ENCODE data around the gene KLHL2.
"Not testable (repeated sequence)": the region's sequence is repeated elsewhere in the genome, so short reads cannot be mapped to it uniquely, and the experiment has no call there.

Gene KLHL2

GRCh38 chr4:165203541-165204461 lies 3.6 kb upstream of the KLHL2 start:
- no peak for DNase-seq

GRCh38 chr4:165204462-165204830 lies 2.9 kb upstream of the KLHL2 start:
- no peak for DNase-seq

GRCh38 chr4:165207016-165207430 lies 338 bp upstream of the KLHL2 start:
- no peak for DNase-seq

GRCh38 chr4:165208221-165208652 lies 876 bp downstream of the KLHL2 start:
- DNase-seq = no peak

- DNase-seq = no peak
Measured at GRCh38 chr4:165208741-165209388, 1.5 kb downstream of the KLHL2 start.

- no peak for DNase-seq
Measured at GRCh38 chr4:165209796-165210195, 2.4 kb downstream of the KLHL2 start.

- no peak for DNase-seq
Measured at GRCh38 chr4:165210566-165210965, 3.2 kb downstream of the KLHL2 start.

- DNase-seq = not testable (repeated sequence)
Measured at GRCh38 chr4:165212647-165213046, 5.3 kb downstream of the KLHL2 start.

- DNase-seq = not testable (repeated sequence)
Measured at GRCh38 chr4:165213404-165213803, 6.0 kb downstream of the KLHL2 start.

- DNase-seq = not testable (repeated sequence)
Measured at GRCh38 chr4:165213991-165214709, 6.8 kb downstream of the KLHL2 start.

GRCh38 chr4:165215034-165215751 lies 7.8 kb downstream of the KLHL2 start:
- DNase-seq = not testable (repeated sequence)

GRCh38 chr4:165215761-165216487 lies 8.6 kb downstream of the KLHL2 start:
- not testable (repeated sequence) for DNase-seq

GRCh38 chr4:165217325-165217724 lies 10.0 kb downstream of the KLHL2 start:
- no peak for DNase-seq

- DNase-seq = not testable (repeated sequence)
Measured at GRCh38 chr4:165221306-165221705, 13.9 kb downstream of the KLHL2 start.

- DNase-seq = not testable (repeated sequence)
Measured at GRCh38 chr4:165221993-165222650, 14.8 kb downstream of the KLHL2 start.

GRCh38 chr4:165222651-165222994 lies 15.3 kb downstream of the KLHL2 start:
- DNase-seq = no peak

- DNase-seq = not testable (repeated sequence)
Measured at GRCh38 chr4:165227401-165227800, 20.0 kb downstream of the KLHL2 start.

- not testable (repeated sequence) for DNase-seq
Measured at GRCh38 chr4:165229490-165230200, 22.3 kb downstream of the KLHL2 start.

GRCh38 chr4:165232623-165233433 lies 25.5 kb downstream of the KLHL2 start:
- DNase-seq = not testable (repeated sequence)

- no peak for DNase-seq
Measured at GRCh38 chr4:165234766-165235165, 27.4 kb downstream of the KLHL2 start.
